GM18505 (cell line): ENCODE measurements around the gene CST9L.

Experiments used
- ATAC-seq: cut with Tn5 transposase; IDR thresholded peaks from one replicate; pipeline ENCODE4 v1.9.1; 2021; ENCODE audit not compliant: unreplicated experiment
- POLR2A ChIP-seq: IDR thresholded peaks from 4 replicates; pipeline ENCODE4 v1.6.1; 2011; ENCODE audit warnings: borderline replicate concordance; ENCODE audit not compliant: insufficient read depth, insufficient read length; ENCODE audit errors: extremely low read depth

Gene CST9L

DNA sequence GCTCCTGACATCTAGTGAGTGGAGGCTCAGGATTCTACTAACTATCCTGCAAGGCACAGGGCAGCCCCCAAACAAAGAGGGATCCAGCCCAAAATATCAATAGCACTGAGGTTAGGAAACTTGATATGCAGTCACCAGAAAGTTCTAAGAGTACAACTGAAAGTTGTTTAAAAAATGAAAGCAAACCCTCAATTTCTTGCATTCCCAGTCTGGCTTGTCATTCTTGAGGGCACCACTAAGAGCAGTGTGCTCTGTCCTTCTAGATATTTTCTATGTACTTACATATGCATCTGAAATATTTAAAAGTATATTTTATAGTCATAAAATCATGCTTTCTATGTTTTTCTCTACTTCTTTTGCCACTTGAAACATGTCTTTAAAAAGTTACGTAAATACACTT lies 41.4 kb downstream of the CST9L start:
- ATAC-seq, result no peak
- no peak for TF ChIP-seq POLR2A

DNA sequence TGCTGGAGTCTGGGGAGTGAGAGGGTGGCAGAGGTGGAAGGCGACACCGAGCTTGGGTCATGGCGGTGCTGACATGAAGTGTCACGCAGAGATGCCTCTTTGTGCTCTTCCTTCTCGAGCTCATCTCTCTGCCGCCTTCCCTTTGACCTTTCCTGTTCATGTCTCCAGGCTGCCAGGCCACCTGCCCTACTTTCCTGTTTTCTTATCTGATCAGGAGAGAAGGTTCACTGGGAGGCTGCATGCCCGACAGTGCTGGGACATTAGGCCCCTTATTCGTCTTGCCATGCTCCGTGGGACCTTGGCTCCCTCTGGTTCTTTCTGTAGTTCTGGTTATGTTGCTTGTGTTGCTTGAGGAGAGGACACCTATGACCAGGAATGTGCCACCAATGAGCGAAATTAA lies 44.1 kb downstream of the CST9L start:
- no peak for ATAC-seq
- TF ChIP-seq POLR2A, result no peak

DNA sequence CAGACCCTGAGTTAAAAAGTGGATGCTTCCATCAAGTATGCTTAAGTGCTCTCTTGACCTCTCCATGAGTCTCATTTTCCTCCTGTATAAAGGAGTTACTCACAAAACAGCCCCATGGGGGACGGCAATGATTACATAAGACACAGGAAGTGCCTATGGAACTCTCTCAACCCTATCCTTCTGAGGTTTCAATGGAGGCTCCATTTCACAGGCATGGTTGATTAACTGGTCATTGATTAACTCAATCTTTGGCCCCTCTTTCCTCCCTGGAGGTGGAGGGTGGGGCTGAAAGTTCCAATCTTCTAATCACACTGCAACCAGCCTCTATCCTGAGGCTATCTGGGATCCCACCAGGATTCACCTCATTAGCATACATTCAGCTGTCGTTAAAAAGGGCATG lies 48.1 kb downstream of the CST9L start:
- no peak for ATAC-seq
- TF ChIP-seq POLR2A, result no peak

DNA sequence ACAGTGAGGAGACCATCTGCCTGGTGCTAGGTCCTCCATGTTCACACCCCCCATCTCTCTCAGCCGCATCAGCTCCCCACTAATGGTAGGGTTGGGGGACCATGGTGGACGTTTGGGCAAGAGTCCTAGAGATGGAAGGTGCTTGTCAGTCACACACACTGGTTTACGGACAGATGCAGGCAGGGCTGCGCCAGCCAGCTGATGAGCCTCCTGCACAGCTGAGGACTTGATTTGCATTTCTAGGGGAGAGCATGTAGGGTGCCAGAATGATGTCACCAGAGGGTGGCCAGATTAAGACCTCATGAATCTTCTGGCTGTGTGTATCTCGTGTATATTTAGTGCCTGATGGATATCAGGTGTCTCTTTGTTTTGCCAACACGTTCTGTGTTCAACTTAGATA lies 48.7 kb downstream of the CST9L start:
- no peak for TF ChIP-seq POLR2A
- ATAC-seq, result no peak

DNA sequence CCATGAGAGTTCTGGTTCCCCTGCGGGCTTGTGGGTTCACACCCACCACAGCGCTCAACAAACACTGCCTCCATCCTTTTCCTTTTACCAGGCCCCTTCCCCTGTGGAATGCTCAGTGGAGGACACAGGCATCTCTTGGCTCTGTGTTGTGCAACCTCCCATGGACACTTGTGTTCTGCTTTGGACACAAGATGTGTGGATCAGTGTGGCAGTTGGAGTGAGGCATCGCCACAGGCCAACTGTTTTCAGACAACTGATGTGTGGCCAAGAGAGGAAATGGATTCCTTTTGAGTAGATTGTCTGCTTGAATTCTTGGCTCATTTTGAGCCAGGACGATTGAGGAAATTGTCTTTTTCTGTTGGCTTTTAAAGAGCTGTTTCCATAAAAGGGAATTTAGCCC lies 50.6 kb downstream of the CST9L start:
- no peak for ATAC-seq
- no peak for TF ChIP-seq POLR2A

DNA sequence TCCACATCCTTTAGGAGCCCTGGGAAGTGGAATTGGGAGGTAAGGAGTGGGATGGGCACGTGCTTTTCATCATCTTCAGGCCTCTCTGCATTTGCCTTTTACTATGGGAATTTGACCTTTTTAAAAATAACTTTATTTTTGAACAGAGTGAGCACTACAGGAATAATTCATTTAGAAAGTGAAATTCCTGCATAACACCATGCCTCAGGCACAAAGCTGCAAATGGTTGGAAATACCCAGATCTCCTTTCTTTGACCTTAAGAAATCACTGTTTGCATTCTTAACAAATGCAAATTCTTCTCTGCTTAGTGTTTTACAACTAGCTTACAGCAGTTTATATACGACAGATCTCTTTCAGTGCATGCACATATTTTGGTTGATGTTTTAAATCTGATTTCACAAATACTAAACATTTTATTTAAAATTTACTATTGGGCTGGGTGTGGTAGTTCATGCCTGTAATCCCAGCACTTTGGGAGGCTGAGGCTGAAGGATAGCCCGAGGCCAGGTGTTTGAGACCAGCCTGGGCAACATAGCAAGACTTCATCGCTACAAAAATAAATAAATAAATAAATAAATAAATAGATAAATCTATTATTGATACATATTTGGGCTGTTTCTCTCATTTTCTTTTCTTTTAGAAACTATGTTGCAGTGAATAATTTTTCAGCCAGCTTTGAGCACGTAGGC lies 52.9 kb downstream of the CST9L start:
- no peak for ATAC-seq
- no peak for TF ChIP-seq POLR2A

DNA sequence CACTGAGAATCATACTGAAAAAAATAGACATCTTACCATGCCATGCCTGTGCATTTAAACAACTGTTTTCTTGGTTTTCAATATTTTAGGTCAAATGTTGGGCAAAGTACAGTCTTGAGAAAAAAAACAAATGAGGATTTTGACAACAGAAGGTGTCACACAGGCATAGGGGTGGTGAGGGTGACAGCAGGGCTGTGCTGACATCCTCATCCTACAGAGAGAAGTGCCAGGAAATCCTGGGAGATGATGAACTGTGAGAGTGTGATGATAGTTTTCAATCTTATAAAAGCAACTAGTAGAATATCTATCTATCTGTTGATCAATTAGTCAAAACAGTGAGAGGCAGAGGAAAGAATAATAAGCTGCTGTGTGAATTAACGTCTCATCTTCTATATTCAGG lies 53.4 kb downstream of the CST9L start:
- ATAC-seq, result no peak
- no peak for TF ChIP-seq POLR2A
